Mammary epithelial cell (primary cell): ENCODE results near the gene SINHCAF.

ENCODE experiments used
- EZH2 ChIP-seq: IDR thresholded peaks from 2 replicates; pipeline ENCODE4 v1.6.1; 2012; ENCODE audit warnings: low read length, inconsistent platforms, borderline replicate concordance
- TF ChIP-seq, protein P1 (sequence below), 2 donors: IDR thresholded peaks in 1 of 2; conservative IDR thresholded peaks in 1 of 2; 2 replicates each; pipeline ENCODE4 v1.5.1; 2011 to 2012; ENCODE audit warnings: inconsistent platforms in 2 of 2, low read length in 2 of 2, mild to moderate bottlenecking in 2 of 2, control low read depth in 1 of 2, low read depth in 1 of 2; ENCODE audit not compliant: insufficient read depth in 1 of 2; ENCODE audit errors: extremely low read depth in 1 of 2

- TF ChIP-seq, protein P1, sequence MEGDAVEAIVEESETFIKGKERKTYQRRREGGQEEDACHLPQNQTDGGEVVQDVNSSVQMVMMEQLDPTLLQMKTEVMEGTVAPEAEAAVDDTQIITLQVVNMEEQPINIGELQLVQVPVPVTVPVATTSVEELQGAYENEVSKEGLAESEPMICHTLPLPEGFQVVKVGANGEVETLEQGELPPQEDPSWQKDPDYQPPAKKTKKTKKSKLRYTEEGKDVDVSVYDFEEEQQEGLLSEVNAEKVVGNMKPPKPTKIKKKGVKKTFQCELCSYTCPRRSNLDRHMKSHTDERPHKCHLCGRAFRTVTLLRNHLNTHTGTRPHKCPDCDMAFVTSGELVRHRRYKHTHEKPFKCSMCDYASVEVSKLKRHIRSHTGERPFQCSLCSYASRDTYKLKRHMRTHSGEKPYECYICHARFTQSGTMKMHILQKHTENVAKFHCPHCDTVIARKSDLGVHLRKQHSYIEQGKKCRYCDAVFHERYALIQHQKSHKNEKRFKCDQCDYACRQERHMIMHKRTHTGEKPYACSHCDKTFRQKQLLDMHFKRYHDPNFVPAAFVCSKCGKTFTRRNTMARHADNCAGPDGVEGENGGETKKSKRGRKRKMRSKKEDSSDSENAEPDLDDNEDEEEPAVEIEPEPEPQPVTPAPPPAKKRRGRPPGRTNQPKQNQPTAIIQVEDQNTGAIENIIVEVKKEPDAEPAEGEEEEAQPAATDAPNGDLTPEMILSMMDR (conservative IDR thresholded peaks at IDR 0.05 in 1 of 2, IDR thresholded peaks at IDR 0.05 in 1 of 2; ENCODE audit: extremely low read depth in 1 of 2, insufficient read depth in 1 of 2, low read depth in 1 of 2, low read length in 2 of 2) = no peak
- TF ChIP-seq EZH2 = no peak
Measured at GRCh38 chr12:31231611-31232360, 94.2 kb downstream of the SINHCAF start.
